Trophoblast cell (in vitro differentiated cells and primary cell): ENCODE data around the gene P2RY13.

Source experiments
- DNase-seq, 2 donors: peaks; one replicate each; pipeline ENCODE4 v3.0.0-alpha.2; 2016
- H2AFZ ChIP-seq: 2 replicates; pipeline ENCODE4 v1.6.1; 2013; ENCODE audit warnings: low read length, moderate library complexity, mild to moderate bottlenecking; ENCODE audit not compliant: insufficient read depth, poor library complexity
- H2AK5ac ChIP-seq: 2 replicates; pipeline ENCODE4 v1.6.1; 2013; ENCODE audit warnings: mild to moderate bottlenecking, low read length
- H2BK120ac ChIP-seq: 2 replicates; pipeline ENCODE4 v1.6.1; 2013; ENCODE audit warnings: low read length, mild to moderate bottlenecking, moderate library complexity; ENCODE audit not compliant: insufficient read depth, poor library complexity
- H2BK12ac ChIP-seq: 2 replicates; pipeline ENCODE4 v1.6.1; 2013; ENCODE audit warnings: mild to moderate bottlenecking, low read length, moderate library complexity
- H2BK5ac ChIP-seq: 2 replicates; pipeline ENCODE4 v1.6.1; 2013; ENCODE audit warnings: low read length, low read depth, moderate library complexity, mild to moderate bottlenecking; ENCODE audit not compliant: poor library complexity
- H3K14ac ChIP-seq: 2 replicates; pipeline ENCODE4 v1.6.1; 2013; ENCODE audit warnings: mild to moderate bottlenecking, low read length
- H3K18ac ChIP-seq: 2 replicates; pipeline ENCODE4 v1.6.1; 2013; ENCODE audit warnings: mild to moderate bottlenecking, low read length
- H3K23ac ChIP-seq: 2 replicates; pipeline ENCODE4 v1.6.1; 2013; ENCODE audit warnings: low read length
- H3K27ac ChIP-seq: 2 replicates; pipeline ENCODE4 v1.5.1; 2013; ENCODE audit warnings: low read depth, mild to moderate bottlenecking, inconsistent platforms, low read length, moderate library complexity
- H3K27me3 ChIP-seq: 2 replicates; pipeline ENCODE4 v1.6.1; 2013; ENCODE audit warnings: inconsistent platforms, mild to moderate bottlenecking, low read length, moderate library complexity; ENCODE audit not compliant: insufficient read depth
- H3K36me3 ChIP-seq, 2 experiments: 1 replicate in 1 of 2; 2 replicates in 1 of 2; pipeline ENCODE4 v1.6.1; 2013; ENCODE audit warnings: low read length in 2 of 2, mild to moderate bottlenecking in 2 of 2, moderate library complexity in 1 of 2; ENCODE audit not compliant: insufficient read depth in 2 of 2, control insufficient read depth in 1 of 2
- H3K4ac ChIP-seq: 2 replicates; pipeline ENCODE4 v1.6.1; 2013; ENCODE audit warnings: low read depth, mild to moderate bottlenecking, low read length, moderate library complexity
- H3K4me1 ChIP-seq, 2 experiments: 1 replicate in 1 of 2; 2 replicates in 1 of 2; pipeline ENCODE4 v1.6.1; 2013; ENCODE audit warnings: low read length in 2 of 2, mild to moderate bottlenecking in 2 of 2, moderate library complexity in 1 of 2; ENCODE audit not compliant: insufficient read depth in 2 of 2, control insufficient read depth in 1 of 2
- H3K4me2 ChIP-seq: 2 replicates; pipeline ENCODE4 v1.6.1; 2013; ENCODE audit warnings: inconsistent platforms, mild to moderate bottlenecking, low read length, moderate library complexity
- H3K4me3 ChIP-seq: 2 replicates; pipeline ENCODE4 v1.5.1; 2013; ENCODE audit warnings: mild to moderate bottlenecking, low read depth, low read length, inconsistent platforms
- H3K79me1 ChIP-seq: one replicate; pipeline ENCODE4 v1.6.1; 2013; ENCODE audit warnings: low read length
- H3K79me2 ChIP-seq: 2 replicates; pipeline ENCODE4 v1.6.1; 2013; ENCODE audit warnings: low read length, mild to moderate bottlenecking; ENCODE audit not compliant: control insufficient read depth, insufficient read depth, poor library complexity
- H3K9ac ChIP-seq: 2 replicates; pipeline ENCODE4 v1.6.1; 2013; ENCODE audit warnings: mild to moderate bottlenecking, low read length
- H3K9me3 ChIP-seq: 2 replicates; pipeline ENCODE4 v1.6.1; 2013; ENCODE audit warnings: low read depth, mild to moderate bottlenecking, control low read depth, inconsistent platforms, low read length; ENCODE audit not compliant: insufficient read depth
- H4K12ac ChIP-seq: 2 replicates; pipeline ENCODE4 v1.6.1; 2013; ENCODE audit warnings: low read depth, mild to moderate bottlenecking, low read length, moderate library complexity
- H4K8ac ChIP-seq: 2 replicates; pipeline ENCODE4 v1.6.1; 2013; ENCODE audit warnings: low read depth, mild to moderate bottlenecking, low read length, moderate library complexity
- H4K91ac ChIP-seq: one replicate; pipeline ENCODE4 v1.6.1; 2013; ENCODE audit warnings: low read depth, mild to moderate bottlenecking, low read length, moderate library complexity
- WGBS: extraction: QIAGEN DNeasy Blood & Tissue Kit; methylation state at CpG from one replicate; pipeline ENCODE4 v1.1.7; 2013; ENCODE audit warnings: missing lambda C conversion rate; ENCODE audit not compliant: insufficient read length, insufficient coverage; ENCODE audit errors: extremely low coverage; 5-methylcytosine and 5-hydroxymethylcytosine counted together

Gene P2RY13

GRCh38 chr3:151318991-151319390 is 10.4 kb downstream of the P2RY13 start:
- peak; percentile 11 to 67 for DNase-seq
- H2AK5ac ChIP-seq: no peak overlapping the region
- no peak overlapping the region for H4K91ac ChIP-seq
- no peak overlapping the region for H3K14ac ChIP-seq
- no peak overlapping the region for H3K27ac ChIP-seq
- H3K18ac ChIP-seq: no peak overlapping the region
- no peaks in the 10 kb centered on the region for H3K27me3 ChIP-seq
- H3K9me3 ChIP-seq: no peaks in the 10 kb centered on the region
- no CpG with 5 or more reads among the region's 7 CpGs for WGBS
- no peak overlapping the region for H2AFZ ChIP-seq
- H2BK12ac ChIP-seq: peak overlapping the region; percentile 73
- H3K79me2 ChIP-seq: no peaks in the 10 kb centered on the region
- H3K4me2 ChIP-seq: no peak overlapping the region
- H2BK120ac ChIP-seq: no peak overlapping the region
- H3K36me3 ChIP-seq: no peaks in the 10 kb centered on the region
- peaks cover 6 to 12% of the 10 kb centered on the region in 2 experiments for H3K4me1 ChIP-seq
- H3K9ac ChIP-seq: no peak overlapping the region
- H2BK5ac ChIP-seq: no peak overlapping the region
- H3K4me3 ChIP-seq: no peak overlapping the region
- no peak overlapping the region for H3K4ac ChIP-seq
- peaks cover 11% of the 10 kb centered on the region for H3K79me1 ChIP-seq
- no peak overlapping the region for H3K23ac ChIP-seq
- H4K12ac ChIP-seq: no peak overlapping the region
- H4K8ac ChIP-seq: no peak overlapping the region

DNA sequence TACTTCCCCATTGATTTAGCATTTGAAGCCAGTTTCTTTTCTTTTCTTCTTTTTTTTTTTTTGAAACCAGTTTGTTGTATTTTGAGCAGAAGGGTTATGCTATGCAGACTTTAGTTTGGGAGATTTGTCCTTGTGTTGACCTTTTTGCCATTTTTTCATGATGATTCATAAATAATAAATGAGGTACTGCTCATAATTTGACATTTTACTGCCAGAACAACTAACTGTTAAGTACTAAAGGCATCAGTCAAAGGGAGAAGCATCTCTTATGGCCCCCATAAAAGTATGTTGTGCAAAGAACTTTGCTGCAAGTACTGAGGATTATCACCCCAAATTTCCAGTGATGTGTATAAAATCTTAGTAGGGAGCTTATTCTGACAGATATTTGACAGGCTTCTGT is 11.0 kb downstream of the P2RY13 start:
- Histone ChIP-seq H2BK120ac (no peak overlapping the region), H2AFZ (no peak overlapping the region), H2AK5ac (no peak overlapping the region), H3K27me3 (no peaks in the 10 kb centered on the region), H4K91ac (no peak overlapping the region), H3K9ac (no peak overlapping the region), H2BK12ac (no peak overlapping the region), H3K23ac (no peak overlapping the region), H3K79me1 (peaks cover 11% of the 10 kb centered on the region), H3K14ac (no peak overlapping the region), H2BK5ac (no peak overlapping the region), H3K79me2 (no peaks in the 10 kb centered on the region), H3K27ac (no peak overlapping the region), H4K12ac (no peak overlapping the region), H3K4me2 (no peak overlapping the region), H3K18ac (no peak overlapping the region), H3K4me3 (no peak overlapping the region), H3K36me3 (no peaks in the 10 kb centered on the region), H4K8ac (no peak overlapping the region), H3K9me3 (no peaks in the 10 kb centered on the region), H3K4me1 (peaks cover 6 to 14% of the 10 kb centered on the region in 2 experiments), H3K4ac (no peak overlapping the region)
- DNase-seq: no peak

GRCh38 chr3:151316267-151316991 is 12.9 kb downstream of the P2RY13 start, which contains the start of gene GPR87:
TSS of gene GPR87 (minus strand) at chr3:151316820. CDS start at chr3:151300100, 16,720 bp downstream.
- Histone ChIP-seq H4K12ac (no peak within 1 kb of the TSS), H3K79me1 (peaks cover 11% of the 10 kb centered on the region), H3K14ac (no peak within 1 kb of the TSS), H3K4me3 (no peak within 1 kb of the TSS), H2BK5ac (peak within 1 kb of the TSS; percentile 81), H3K79me2 (no peaks in the 10 kb centered on the region), H3K4ac (no peak within 1 kb of the TSS), H3K4me1 (peaks cover 6 to 14% of the 10 kb centered on the region in 2 experiments), H3K4me2 (peak within 1 kb of the TSS; percentile 56), H2AFZ (no peak within 1 kb of the TSS), H3K36me3 (no peaks in the 10 kb centered on the region), H2AK5ac (no peak within 1 kb of the TSS), H3K27ac (peak within 1 kb of the TSS; percentile 96), H3K18ac (no peak within 1 kb of the TSS), H3K9me3 (no peaks in the 10 kb centered on the region), H3K23ac (no peak within 1 kb of the TSS), H4K91ac (peak within 1 kb of the TSS; percentile 28), H2BK12ac (peak within 1 kb of the TSS; percentile 48), H3K27me3 (no peaks in the 10 kb centered on the region), H4K8ac (no peak within 1 kb of the TSS), H3K9ac (no peak within 1 kb of the TSS), H2BK120ac (peak within 1 kb of the TSS; percentile 46)
- peak; percentile 70 to 84 for DNase-seq
- no CpG with 5 or more reads among the region's 7 CpGs for WGBS

DNA sequence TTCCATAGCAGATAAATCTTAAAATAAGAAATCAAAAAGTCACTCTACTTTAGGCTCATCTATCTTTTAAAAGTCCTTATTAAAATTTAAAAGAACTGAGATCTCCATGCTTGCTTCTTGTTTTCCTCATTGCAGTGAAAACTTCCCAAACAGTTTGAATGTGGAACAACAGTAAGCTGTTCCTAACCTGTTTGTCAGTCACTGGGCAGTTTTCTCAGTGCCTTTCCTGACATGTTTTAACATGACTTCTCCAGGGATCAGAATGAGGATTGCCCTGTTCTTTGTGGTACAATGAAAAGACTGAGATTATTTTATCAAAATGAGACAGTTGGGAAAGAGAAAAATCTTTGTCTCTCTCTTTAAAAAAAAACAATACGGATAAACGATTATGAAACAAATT is 13.5 kb downstream of the P2RY13 start:
- peak overlapping the region; percentile 57 for H3K27ac ChIP-seq
- no peak overlapping the region for H3K4me2 ChIP-seq
- no peak overlapping the region for H3K14ac ChIP-seq
- peak in 1 of 2 donors; percentile 32 for DNase-seq
- H3K36me3 ChIP-seq: no peaks in the 10 kb centered on the region
- H3K27me3 ChIP-seq: no peaks in the 10 kb centered on the region
- H2BK120ac ChIP-seq: no peak overlapping the region
- WGBS: no CpG with 5 or more reads among the region's 2 CpGs
- H2AK5ac ChIP-seq: no peak overlapping the region
- H4K91ac ChIP-seq: no peak overlapping the region
- H2BK5ac ChIP-seq: peak overlapping the region; percentile 81
- H3K9ac ChIP-seq: no peak overlapping the region
- no peak overlapping the region for H2BK12ac ChIP-seq
- no peak overlapping the region for H4K8ac ChIP-seq
- H3K4me1 ChIP-seq: peaks cover 6 to 14% of the 10 kb centered on the region in 2 experiments
- H3K4me3 ChIP-seq: no peak overlapping the region
- H3K23ac ChIP-seq: no peak overlapping the region
- no peak overlapping the region for H2AFZ ChIP-seq
- no peaks in the 10 kb centered on the region for H3K79me2 ChIP-seq
- H4K12ac ChIP-seq: no peak overlapping the region
- H3K4ac ChIP-seq: no peak overlapping the region
- H3K79me1 ChIP-seq: peaks cover 11% of the 10 kb centered on the region
- no peaks in the 10 kb centered on the region for H3K9me3 ChIP-seq
- H3K18ac ChIP-seq: no peak overlapping the region
